HepG2 (cell line): ENCODE results near the gene MRPL38. TPM values are rescaled to one million over a fixed set of nuclear protein-coding genes. Genes with fewer than 3 reads are reported as not detected.
A peak's percentile ranks its signal among the peaks of the same experiment; 100 is the strongest.

ENCODE experiments used
- ADNP ChIP-seq: sonication (generic); formaldehyde crosslinking; IDR thresholded peaks from 2 replicates; pipeline ENCODE4 v1.4.0; 2020; ENCODE audit warnings: missing genetic modification reagents
- CAMTA2 ChIP-seq: sonication (generic); formaldehyde crosslinking; IDR thresholded peaks from 2 replicates; pipeline ENCODE4 v1.4.0; 2020; ENCODE audit warnings: mild to moderate bottlenecking, missing genetic modification reagents, borderline replicate concordance
- CBX1 ChIP-seq: IDR thresholded peaks from one replicate; pipeline ENCODE4 v1.6.1; 2016; ENCODE audit warnings: antibody characterized with exemption, low read depth
- CHD2 ChIP-seq: IDR thresholded peaks from 2 replicates; pipeline ENCODE4 v1.6.1; 2011; ENCODE audit warnings: low read depth, low read length, improper control_type of control experiment
- FOXA1 ChIP-seq, 2 experiments: fragments of 450-650 bp in 1 of 2; sonication (generic) in 1 of 2; formaldehyde crosslinking in 1 of 2; IDR thresholded peaks; 2 replicates each; pipeline versions ENCODE4 v1.4.0 to v1.6.1; 2016 to 2020; ENCODE audit warnings: missing genetic modification reagents in 1 of 2
- FOXO1 ChIP-seq: sonication (generic); formaldehyde crosslinking; IDR thresholded peaks from 2 replicates; pipeline ENCODE4 v1.4.0; 2020; ENCODE audit warnings: missing genetic modification reagents
- MEIS1 ChIP-seq: sonication (generic); formaldehyde crosslinking; IDR thresholded peaks from 2 replicates; pipeline ENCODE4 v1.9.0; 2021; ENCODE audit warnings: mild to moderate bottlenecking, missing genetic modification reagents, moderate library complexity, borderline replicate concordance
- MLLT10 ChIP-seq: sonication (generic); formaldehyde crosslinking; IDR thresholded peaks from 2 replicates; pipeline ENCODE4 v1.4.0; 2020; ENCODE audit warnings: missing genetic modification reagents
- RFXANK ChIP-seq: IDR thresholded peaks from 2 replicates; pipeline ENCODE4 v1.6.1; 2016
- SNRNP70 ChIP-seq: fragments of 200-400 bp; formaldehyde crosslinking; IDR thresholded peaks from 2 replicates; pipeline ENCODE4 v1.6.1; 2017; ENCODE audit warnings: mild to moderate bottlenecking, low read depth, low read length, moderate library complexity
- ZBTB38 ChIP-seq: sonication (generic); formaldehyde crosslinking; IDR thresholded peaks from 2 replicates; pipeline ENCODE4 v1.5.1; 2020; ENCODE audit warnings: mild to moderate bottlenecking, missing genetic modification reagents
- ZSCAN22 ChIP-seq: sonication (generic); formaldehyde crosslinking; IDR thresholded peaks from 2 replicates; pipeline ENCODE4 v1.4.0; 2020; ENCODE audit warnings: mild to moderate bottlenecking, missing genetic modification reagents
- polyA plus RNA-seq, 8 experiments: library from polyadenylated mRNA; depleted of rRNA in 3 of 8; stranded (reverse) in 7 of 8; unstranded in 1 of 8; fragments of >200 nt; fragmentation: Illumina TruSeq in 4 of 8; extraction: Trizol in 4 of 8; gene quantifications; 2 replicates each; pipeline versions ENCODE4 v1.2.1 to v1.2.3, GENCODE V29; 2011 to 2016; ENCODE audit warnings: low read depth in 4 of 8, missing spikeins in 1 of 8, mixed read lengths in 1 of 8; ENCODE audit not compliant: insufficient read depth in 1 of 8
- total RNA-seq, 5 experiments: library from RNA; depleted of rRNA; stranded (reverse); fragments of >200 nt; fragmentation: Illumina TruSeq; extraction: Trizol; gene quantifications; 2 replicates each; pipeline ENCODE4 v1.2.3, GENCODE V29; 2016; ENCODE audit warnings: low read depth in 1 of 5
- TF ChIP-seq, protein P1 (sequence below): sonication (generic); formaldehyde crosslinking; IDR thresholded peaks from 2 replicates; pipeline ENCODE4 v1.5.0; 2020; ENCODE audit warnings: missing genetic modification reagents
- TF ChIP-seq, protein P2 (sequence below): sonication (generic); formaldehyde crosslinking; conservative IDR thresholded peaks from 2 replicates; pipeline ENCODE4 v1.8.0; 2022; ENCODE audit warnings: mild to moderate bottlenecking, moderate library complexity, missing genetic modification reagents
- TF ChIP-seq, protein P3 (sequence below): sonication (generic); formaldehyde crosslinking; IDR thresholded peaks from 2 replicates; pipeline ENCODE4 v1.5.0; 2020; ENCODE audit warnings: missing genetic modification reagents, mild to moderate bottlenecking, borderline replicate concordance
- TF ChIP-seq, protein P4 (sequence below): sonication (generic); formaldehyde crosslinking; conservative IDR thresholded peaks from 2 replicates; pipeline ENCODE4 v1.4.0; 2020; ENCODE audit warnings: missing genetic modification reagents
- TF ChIP-seq, protein P5 (sequence below): sonication (generic); formaldehyde crosslinking; IDR thresholded peaks from 2 replicates; pipeline ENCODE4 v1.5.0; 2020; ENCODE audit warnings: missing genetic modification reagents, mild to moderate bottlenecking, borderline replicate concordance
- TF ChIP-seq, protein P6 (sequence below): IDR thresholded peaks from 2 replicates; pipeline ENCODE4 v1.6.1; 2016; ENCODE audit warnings: missing compliant biosample characterization, missing genetic modification reagents, borderline replicate concordance

MRPL38 gene
- total and polyA plus RNA-seq, 2 of the 13 experiments (the other 11 are each of a cell fraction or from before 2014, with no cell fraction given), result 83.7 to 125 TPM

DNA sequence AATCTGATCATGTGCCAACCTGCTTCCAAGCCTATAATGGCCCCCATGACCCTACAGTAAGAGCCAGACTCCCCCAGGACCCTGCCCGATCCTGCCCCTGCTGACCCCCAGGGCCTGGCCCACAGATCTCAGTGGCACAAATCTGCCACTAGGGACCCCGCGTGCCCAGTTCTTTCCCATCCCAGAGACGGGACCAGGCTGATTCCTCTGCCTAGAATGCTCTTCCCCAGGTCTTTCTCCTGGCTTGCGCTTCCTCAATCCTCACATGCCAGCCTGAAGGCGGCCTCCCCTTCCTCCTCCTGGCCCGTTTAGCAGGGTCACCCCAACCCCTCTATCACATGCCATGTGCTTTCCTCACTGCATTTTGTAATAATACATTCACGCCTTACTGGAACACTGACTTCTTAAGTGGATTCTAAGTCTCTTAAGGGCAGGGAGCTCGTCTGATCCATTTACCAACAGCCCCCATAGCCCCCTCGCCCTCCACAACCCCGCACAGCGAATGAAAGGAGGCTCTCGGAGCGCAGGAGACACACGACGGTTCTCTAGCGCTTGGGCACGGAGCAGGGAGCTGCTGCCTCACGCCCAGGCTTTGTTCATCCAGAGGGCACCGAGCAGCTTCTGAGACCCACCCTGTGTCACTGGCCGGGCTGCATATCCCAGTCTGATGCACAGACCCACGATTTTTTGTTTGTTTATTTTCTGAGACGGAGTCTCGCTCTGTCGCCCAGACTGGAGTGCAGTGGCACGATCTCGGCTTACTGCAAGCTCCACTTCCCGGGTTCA, 9.1 kb downstream of the MRPL38 start (continued):
- TF ChIP-seq, protein P1, sequence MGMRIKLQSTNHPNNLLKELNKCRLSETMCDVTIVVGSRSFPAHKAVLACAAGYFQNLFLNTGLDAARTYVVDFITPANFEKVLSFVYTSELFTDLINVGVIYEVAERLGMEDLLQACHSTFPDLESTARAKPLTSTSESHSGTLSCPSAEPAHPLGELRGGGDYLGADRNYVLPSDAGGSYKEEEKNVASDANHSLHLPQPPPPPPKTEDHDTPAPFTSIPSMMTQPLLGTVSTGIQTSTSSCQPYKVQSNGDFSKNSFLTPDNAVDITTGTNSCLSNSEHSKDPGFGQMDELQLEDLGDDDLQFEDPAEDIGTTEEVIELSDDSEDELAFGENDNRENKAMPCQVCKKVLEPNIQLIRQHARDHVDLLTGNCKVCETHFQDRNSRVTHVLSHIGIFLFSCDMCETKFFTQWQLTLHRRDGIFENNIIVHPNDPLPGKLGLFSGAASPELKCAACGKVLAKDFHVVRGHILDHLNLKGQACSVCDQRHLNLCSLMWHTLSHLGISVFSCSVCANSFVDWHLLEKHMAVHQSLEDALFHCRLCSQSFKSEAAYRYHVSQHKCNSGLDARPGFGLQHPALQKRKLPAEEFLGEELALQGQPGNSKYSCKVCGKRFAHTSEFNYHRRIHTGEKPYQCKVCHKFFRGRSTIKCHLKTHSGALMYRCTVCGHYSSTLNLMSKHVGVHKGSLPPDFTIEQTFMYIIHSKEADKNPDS (CRISPR knock-in tag), result 0 out of 2 replicates have a peak, but pooled peaks have one; percentile 46
- TF ChIP-seq SNRNP70 (no peak), FOXO1 (no peak), FOXA1 (IDR thresholded peaks at IDR 0.05) (no peak), FOXA1 (CRISPR knock-in tag; IDR thresholded peaks at IDR 0.05) (no peak), CHD2 (no peak), ZSCAN22 (CRISPR knock-in tag) (peak; percentile 34; the same call in 1 of the 2 replicates), MLLT10 (CRISPR knock-in tag) (no peak), CBX1 (no peak), RFXANK (CRISPR knock-in tag) (no peak), ADNP (0 out of 2 replicates have a peak, but pooled peaks have one; percentile 4), ZBTB38 (CRISPR knock-in tag) (0 out of 2 replicates have a peak, but pooled peaks have one; percentile 9), CAMTA2 (no peak), MEIS1 (no peak)
- TF ChIP-seq, protein P2, sequence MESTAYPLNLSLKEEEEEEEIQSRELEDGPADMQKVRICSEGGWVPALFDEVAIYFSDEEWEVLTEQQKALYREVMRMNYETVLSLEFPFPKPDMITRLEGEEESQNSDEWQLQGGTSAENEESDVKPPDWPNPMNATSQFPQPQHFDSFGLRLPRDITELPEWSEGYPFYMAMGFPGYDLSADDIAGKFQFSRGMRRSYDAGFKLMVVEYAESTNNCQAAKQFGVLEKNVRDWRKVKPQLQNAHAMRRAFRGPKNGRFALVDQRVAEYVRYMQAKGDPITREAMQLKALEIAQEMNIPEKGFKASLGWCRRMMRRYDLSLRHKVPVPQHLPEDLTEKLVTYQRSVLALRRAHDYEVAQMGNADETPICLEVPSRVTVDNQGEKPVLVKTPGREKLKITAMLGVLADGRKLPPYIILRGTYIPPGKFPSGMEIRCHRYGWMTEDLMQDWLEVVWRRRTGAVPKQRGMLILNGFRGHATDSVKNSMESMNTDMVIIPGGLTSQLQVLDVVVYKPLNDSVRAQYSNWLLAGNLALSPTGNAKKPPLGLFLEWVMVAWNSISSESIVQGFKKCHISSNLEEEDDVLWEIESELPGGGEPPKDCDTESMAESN (CRISPR knock-in tag), result peak; percentile 46
- TF ChIP-seq, protein P3, sequence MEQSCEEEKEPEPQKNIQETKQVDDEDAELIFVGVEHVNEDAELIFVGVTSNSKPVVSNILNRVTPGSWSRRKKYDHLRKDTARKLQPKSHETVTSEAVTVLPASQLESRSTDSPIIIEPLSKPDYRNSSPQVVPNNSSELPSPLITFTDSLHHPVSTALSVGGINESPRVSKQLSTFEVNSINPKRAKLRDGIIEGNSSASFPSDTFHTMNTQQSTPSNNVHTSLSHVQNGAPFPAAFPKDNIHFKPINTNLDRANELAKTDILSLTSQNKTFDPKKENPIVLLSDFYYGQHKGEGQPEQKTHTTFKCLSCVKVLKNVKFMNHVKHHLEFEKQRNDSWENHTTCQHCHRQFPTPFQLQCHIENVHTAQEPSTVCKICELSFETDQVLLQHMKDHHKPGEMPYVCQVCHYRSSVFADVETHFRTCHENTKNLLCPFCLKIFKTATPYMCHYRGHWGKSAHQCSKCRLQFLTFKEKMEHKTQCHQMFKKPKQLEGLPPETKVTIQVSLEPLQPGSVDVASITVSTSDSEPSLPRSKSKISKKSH (CRISPR knock-in tag), result no peak; the same call in 1 of the 2 replicates
- TF ChIP-seq, protein P4, sequence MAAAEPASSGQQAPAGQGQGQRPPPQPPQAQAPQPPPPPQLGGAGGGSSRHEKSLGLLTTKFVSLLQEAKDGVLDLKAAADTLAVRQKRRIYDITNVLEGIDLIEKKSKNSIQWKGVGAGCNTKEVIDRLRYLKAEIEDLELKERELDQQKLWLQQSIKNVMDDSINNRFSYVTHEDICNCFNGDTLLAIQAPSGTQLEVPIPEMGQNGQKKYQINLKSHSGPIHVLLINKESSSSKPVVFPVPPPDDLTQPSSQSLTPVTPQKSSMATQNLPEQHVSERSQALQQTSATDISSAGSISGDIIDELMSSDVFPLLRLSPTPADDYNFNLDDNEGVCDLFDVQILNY (CRISPR knock-in tag), result no peak
- TF ChIP-seq, protein P5, sequence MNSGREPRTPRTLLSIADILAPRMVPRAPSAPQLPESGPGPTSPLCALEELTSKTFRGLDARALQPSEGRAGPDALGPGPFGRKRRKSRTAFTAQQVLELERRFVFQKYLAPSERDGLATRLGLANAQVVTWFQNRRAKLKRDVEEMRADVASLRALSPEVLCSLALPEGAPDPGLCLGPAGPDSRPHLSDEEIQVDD (CRISPR knock-in tag), result no peak
- TF ChIP-seq, protein P6, sequence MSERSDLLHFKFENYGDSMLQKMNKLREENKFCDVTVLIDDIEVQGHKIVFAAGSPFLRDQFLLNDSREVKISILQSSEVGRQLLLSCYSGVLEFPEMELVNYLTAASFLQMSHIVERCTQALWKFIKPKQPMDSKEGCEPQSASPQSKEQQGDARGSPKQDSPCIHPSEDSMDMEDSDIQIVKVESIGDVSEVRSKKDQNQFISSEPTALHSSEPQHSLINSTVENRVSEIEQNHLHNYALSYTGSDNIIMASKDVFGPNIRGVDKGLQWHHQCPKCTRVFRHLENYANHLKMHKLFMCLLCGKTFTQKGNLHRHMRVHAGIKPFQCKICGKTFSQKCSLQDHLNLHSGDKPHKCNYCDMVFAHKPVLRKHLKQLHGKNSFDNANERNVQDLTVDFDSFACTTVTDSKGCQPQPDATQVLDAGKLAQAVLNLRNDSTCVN (CRISPR knock-in tag), result no peak
